ENCODE data around the gene FNDC10. TPM values are rescaled to one million over a fixed set of nuclear protein-coding genes. Genes with fewer than 3 reads are reported as not detected.

The FNDC10 gene
- total and polyA plus RNA-seq, 9 of the 15 experiments (the other 6 are each of a cell fraction or from before 2014, with no cell fraction given) = 0.08 to 6.3 (median 1.6) TPM

GRCh38 chr1:1548591-1548990 is 51.3 kb downstream of the FNDC10 start:
- peaks cover 0 to 40% of the 10 kb centered on the region in 2 experiments; a peak in 2 of 5 replicates for H3K4me1 ChIP-seq (replicated peaks in 1 of 2; ENCODE audit: control insufficient read depth in 2 of 2, insufficient read depth in 2 of 2, low read length in 2 of 2)
- no peaks in the 10 kb centered on the region for H3K9me3 ChIP-seq (replicated peaks; ENCODE audit: control insufficient read depth, insufficient read depth, low read depth, low read length)
- 88% methylated on average over 9 of the region's 14 CpGs for WGBS (ENCODE audit: insufficient coverage, low coverage, missing lambda C conversion rate)
- peaks cover 16% of the 10 kb centered on the region for H4K20me1 ChIP-seq (replicated peaks; ENCODE audit: control insufficient read depth, insufficient read depth, low read length)
- in situ Hi-C loops (cut with MboI) = no loop called here
- ATAC-seq (peak; percentile 34), FAIRE-seq (no peak), DNase-seq (ENCODE audit: extremely low read depth in 1 of 4, low spot score in 3 of 4) (no peak)
- H3K9ac ChIP-seq (ENCODE audit: insufficient read depth in 1 of 2, low read depth in 2 of 2, low read length in 2 of 2) = peak overlapping the region in 1 of 2 experiments; percentile 47; a peak in 1 of 4 replicates
- no TSS peak for BruUV-seq (replicated peaks)
- H3K4me3 ChIP-seq = no peak overlapping the region
- no peak overlapping the region for H2AFZ ChIP-seq (ENCODE audit: low read depth, low read length)
- ChIA-PET CTCF (ENCODE audit: low intra/inter-chr PET ratio) (no interaction called here), POLR2A (no interaction called here)
- peaks cover 7% of the 10 kb centered on the region for H3K9me1 ChIP-seq (ENCODE audit: control insufficient read depth, insufficient read depth, low read length)
- peaks cover 61% of the 10 kb centered on the region; the same call in 2 of the 3 replicates for H3K36me3 ChIP-seq (ENCODE audit: control insufficient read depth, insufficient read depth, low read length)
- H3K27ac ChIP-seq (ENCODE audit: extremely low read depth, low read depth, low read length) = no peak overlapping the region
- H3K79me2 ChIP-seq (ENCODE audit: control insufficient read depth, insufficient read depth, low read length) = peaks cover 34% of the 10 kb centered on the region
- H3K27me3 ChIP-seq (ENCODE audit: control insufficient read depth in 2 of 2, insufficient read depth in 2 of 2, low read length in 2 of 2) = no peaks in the 10 kb centered on the region
- no peak overlapping the region for H3K4me2 ChIP-seq (ENCODE audit: insufficient read depth, low read length)
- intact Hi-C loops (cut with micrococcal nuclease) = no loop called here
- peak in 1 of 3 experiments; percentile 26; a peak in 2 of 6 replicates for TF ChIP-seq CTCF (IDR thresholded peaks at IDR 0.05 in 2 of 3, conservative IDR thresholded peaks at IDR 0.05 in 1 of 3; ENCODE audit: insufficient read depth in 2 of 3, low read depth in 1 of 3, low read length in 3 of 3)
- no peak for TF ChIP-seq ZNF444 (CRISPR knock-in tag; IDR thresholded peaks at IDR 0.05)
- TF ChIP-seq MCM3 (IDR thresholded peaks at IDR 0.05) = no peak
- no peak for TF ChIP-seq ATF1 (CRISPR knock-in tag; IDR thresholded peaks at IDR 0.05)
- TF ChIP-seq ATF1 (tag; IDR thresholded peaks at IDR 0.05) = no peak
- TF ChIP-seq, protein P1, sequence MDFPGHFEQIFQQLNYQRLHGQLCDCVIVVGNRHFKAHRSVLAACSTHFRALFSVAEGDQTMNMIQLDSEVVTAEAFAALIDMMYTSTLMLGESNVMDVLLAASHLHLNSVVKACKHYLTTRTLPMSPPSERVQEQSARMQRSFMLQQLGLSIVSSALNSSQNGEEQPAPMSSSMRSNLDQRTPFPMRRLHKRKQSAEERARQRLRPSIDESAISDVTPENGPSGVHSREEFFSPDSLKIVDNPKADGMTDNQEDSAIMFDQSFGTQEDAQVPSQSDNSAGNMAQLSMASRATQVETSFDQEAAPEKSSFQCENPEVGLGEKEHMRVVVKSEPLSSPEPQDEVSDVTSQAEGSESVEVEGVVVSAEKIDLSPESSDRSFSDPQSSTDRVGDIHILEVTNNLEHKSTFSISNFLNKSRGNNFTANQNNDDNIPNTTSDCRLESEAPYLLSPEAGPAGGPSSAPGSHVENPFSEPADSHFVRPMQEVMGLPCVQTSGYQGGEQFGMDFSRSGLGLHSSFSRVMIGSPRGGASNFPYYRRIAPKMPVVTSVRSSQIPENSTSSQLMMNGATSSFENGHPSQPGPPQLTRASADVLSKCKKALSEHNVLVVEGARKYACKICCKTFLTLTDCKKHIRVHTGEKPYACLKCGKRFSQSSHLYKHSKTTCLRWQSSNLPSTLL (IDR thresholded peaks at IDR 0.05) = no peak
- no peak for TF ChIP-seq ZNF551 (CRISPR knock-in tag; IDR thresholded peaks at IDR 0.05)

Other genes starting within 250 kb of the FNDC10 start
Only the 7 nearest of the 17 such genes appear.
- 173 and 183 TPM in 2 replicates for gene ATAD3A, start 88.0 kb downstream of the FNDC10 start, total RNA-seq (2014; rRNA removed)
- 18.6 and 20.2 TPM in 2 replicates for gene ATAD3A, start 88.0 kb downstream of the FNDC10 start, total RNA-seq (2014; rRNA removed; fragmentation: Illumina TruSeq; extraction: Trizol)
- 80.1 and 87.1 TPM in 2 replicates for gene ATAD3A, start 88.0 kb downstream of the FNDC10 start, total RNA-seq (2015; rRNA removed; fragmentation: Illumina TruSeq; extraction: Trizol)
- 151 and 167 TPM in 2 replicates for gene ATAD3A, start 88.0 kb downstream of the FNDC10 start, total RNA-seq (2021)
- 36.7 and 40.8 TPM in 2 replicates for gene ATAD3A, start 88.0 kb downstream of the FNDC10 start, polyA plus RNA-seq (2011; rRNA removed)
- gene ATAD3A, start 88.0 kb downstream of the FNDC10 start, polyA plus RNA-seq (2014; fragmentation: Illumina TruSeq; extraction: Trizol) = 29.2 and 90.5 TPM in 2 replicates
- gene ATAD3A, start 88.0 kb downstream of the FNDC10 start, polyA plus RNA-seq (2014; fragmentation: Nextera tagmentation; extraction: Ambion mirVana) = 1 to 10 TPM in 1 of 2 experiments, under 1 TPM in 1; 0.10 to 1.0 TPM
- 123 and 131 TPM in 2 replicates for gene ATAD3A, start 88.0 kb downstream of the FNDC10 start, polyA plus RNA-seq (2014; rRNA removed)
- 0.78 TPM in 1 of 2 replicates, not detected in the other for gene TMEM240, start 59.5 kb downstream of the FNDC10 start, total RNA-seq (2014; rRNA removed)
- not detected in 2 replicates for gene TMEM240, start 59.5 kb downstream of the FNDC10 start, total RNA-seq (2014; rRNA removed; fragmentation: Illumina TruSeq; extraction: Trizol)
- 0.38 and 0.43 TPM in 2 replicates for gene TMEM240, start 59.5 kb downstream of the FNDC10 start, total RNA-seq (2015; rRNA removed; fragmentation: Illumina TruSeq; extraction: Trizol)
- gene TMEM240, start 59.5 kb downstream of the FNDC10 start, total RNA-seq (2021) = 1.3 and 2.0 TPM in 2 replicates
- 0.24 TPM in 2 replicates for gene TMEM240, start 59.5 kb downstream of the FNDC10 start, polyA plus RNA-seq (2011; rRNA removed)
- not detected in 2 replicates for gene TMEM240, start 59.5 kb downstream of the FNDC10 start, polyA plus RNA-seq (2014; fragmentation: Illumina TruSeq; extraction: Trizol)
- gene TMEM240, start 59.5 kb downstream of the FNDC10 start, polyA plus RNA-seq (2014; fragmentation: Nextera tagmentation; extraction: Ambion mirVana) = not detected
- gene TMEM240, start 59.5 kb downstream of the FNDC10 start, polyA plus RNA-seq (2014; rRNA removed) = 0.28 and 0.94 TPM in 2 replicates
- gene SSU72, start 25.3 kb downstream of the FNDC10 start, total RNA-seq (2014; rRNA removed) = 157 and 175 TPM in 2 replicates
- 75.3 and 77.6 TPM in 2 replicates for gene SSU72, start 25.3 kb downstream of the FNDC10 start, total RNA-seq (2014; rRNA removed; fragmentation: Illumina TruSeq; extraction: Trizol)
- gene SSU72, start 25.3 kb downstream of the FNDC10 start, total RNA-seq (2015; rRNA removed; fragmentation: Illumina TruSeq; extraction: Trizol) = 79.3 and 80.4 TPM in 2 replicates
- gene SSU72, start 25.3 kb downstream of the FNDC10 start, total RNA-seq (2021) = 185 and 187 TPM in 2 replicates
- 77.5 and 94.6 TPM in 2 replicates for gene SSU72, start 25.3 kb downstream of the FNDC10 start, polyA plus RNA-seq (2011; rRNA removed)
- 184 and 187 TPM in 2 replicates for gene SSU72, start 25.3 kb downstream of the FNDC10 start, polyA plus RNA-seq (2014; fragmentation: Illumina TruSeq; extraction: Trizol)
- 10 to 100 TPM; 70.8 to 90.8 TPM for gene SSU72, start 25.3 kb downstream of the FNDC10 start, polyA plus RNA-seq (2014; fragmentation: Nextera tagmentation; extraction: Ambion mirVana)
- gene SSU72, start 25.3 kb downstream of the FNDC10 start, polyA plus RNA-seq (2014; rRNA removed) = 201 and 217 TPM in 2 replicates
- gene MIB2, start 15.4 kb upstream of the FNDC10 start, total RNA-seq (2014; rRNA removed) = 13.1 and 18.6 TPM in 2 replicates
- 0.48 and 0.62 TPM in 2 replicates for gene MIB2, start 15.4 kb upstream of the FNDC10 start, total RNA-seq (2014; rRNA removed; fragmentation: Illumina TruSeq; extraction: Trizol)
- gene MIB2, start 15.4 kb upstream of the FNDC10 start, total RNA-seq (2015; rRNA removed; fragmentation: Illumina TruSeq; extraction: Trizol) = 3.1 and 4.9 TPM in 2 replicates
- gene MIB2, start 15.4 kb upstream of the FNDC10 start, total RNA-seq (2021) = 17.0 and 17.2 TPM in 2 replicates
- gene MIB2, start 15.4 kb upstream of the FNDC10 start, polyA plus RNA-seq (2011; rRNA removed) = 6.6 and 10.1 TPM in 2 replicates
- gene MIB2, start 15.4 kb upstream of the FNDC10 start, polyA plus RNA-seq (2014; fragmentation: Illumina TruSeq; extraction: Trizol) = 0.80 and 1.4 TPM in 2 replicates
- under 1 TPM in 1 of 2 experiments, not detected in 1; 0.04 TPM for gene MIB2, start 15.4 kb upstream of the FNDC10 start, polyA plus RNA-seq (2014; fragmentation: Nextera tagmentation; extraction: Ambion mirVana)
- 12.0 and 16.8 TPM in 2 replicates for gene MIB2, start 15.4 kb upstream of the FNDC10 start, polyA plus RNA-seq (2014; rRNA removed)
- 0.65 and 1.2 TPM in 2 replicates for gene MMP23B, start 32.0 kb upstream of the FNDC10 start, total RNA-seq (2014; rRNA removed)
- not detected in 2 replicates for gene MMP23B, start 32.0 kb upstream of the FNDC10 start, total RNA-seq (2014; rRNA removed; fragmentation: Illumina TruSeq; extraction: Trizol)
- gene MMP23B, start 32.0 kb upstream of the FNDC10 start, total RNA-seq (2015; rRNA removed; fragmentation: Illumina TruSeq; extraction: Trizol) = not detected in 2 replicates
- 0.38 and 1.3 TPM in 2 replicates for gene MMP23B, start 32.0 kb upstream of the FNDC10 start, total RNA-seq (2021)
- gene MMP23B, start 32.0 kb upstream of the FNDC10 start, polyA plus RNA-seq (2011; rRNA removed) = 0.30 and 0.45 TPM in 2 replicates
- gene MMP23B, start 32.0 kb upstream of the FNDC10 start, polyA plus RNA-seq (2014; fragmentation: Illumina TruSeq; extraction: Trizol) = not detected in 2 replicates
- gene MMP23B, start 32.0 kb upstream of the FNDC10 start, polyA plus RNA-seq (2014; fragmentation: Nextera tagmentation; extraction: Ambion mirVana) = not detected
- gene MMP23B, start 32.0 kb upstream of the FNDC10 start, polyA plus RNA-seq (2014; rRNA removed) = 0.28 and 0.80 TPM in 2 replicates
- 28.3 and 29.8 TPM in 2 replicates for gene CDK11B, start 58.9 kb upstream of the FNDC10 start, total RNA-seq (2014; rRNA removed)
- 13.3 and 18.5 TPM in 2 replicates for gene CDK11B, start 58.9 kb upstream of the FNDC10 start, total RNA-seq (2014; rRNA removed; fragmentation: Illumina TruSeq; extraction: Trizol)
- 18.6 and 19.5 TPM in 2 replicates for gene CDK11B, start 58.9 kb upstream of the FNDC10 start, total RNA-seq (2015; rRNA removed; fragmentation: Illumina TruSeq; extraction: Trizol)
- gene CDK11B, start 58.9 kb upstream of the FNDC10 start, total RNA-seq (2021) = 27.7 and 34.7 TPM in 2 replicates
- 6.2 and 6.5 TPM in 2 replicates for gene CDK11B, start 58.9 kb upstream of the FNDC10 start, polyA plus RNA-seq (2011; rRNA removed)
- 50.8 and 52.2 TPM in 2 replicates for gene CDK11B, start 58.9 kb upstream of the FNDC10 start, polyA plus RNA-seq (2014; fragmentation: Illumina TruSeq; extraction: Trizol)
- 1 to 10 TPM; 2.8 to 3.1 TPM for gene CDK11B, start 58.9 kb upstream of the FNDC10 start, polyA plus RNA-seq (2014; fragmentation: Nextera tagmentation; extraction: Ambion mirVana)
- 33.1 and 42.2 TPM in 2 replicates for gene CDK11B, start 58.9 kb upstream of the FNDC10 start, polyA plus RNA-seq (2014; rRNA removed)
- 18.4 and 22.5 TPM in 2 replicates for gene SLC35E2B, start 92.7 kb upstream of the FNDC10 start, total RNA-seq (2014; rRNA removed)
- gene SLC35E2B, start 92.7 kb upstream of the FNDC10 start, total RNA-seq (2014; rRNA removed; fragmentation: Illumina TruSeq; extraction: Trizol) = 14.8 TPM in 2 replicates
- gene SLC35E2B, start 92.7 kb upstream of the FNDC10 start, total RNA-seq (2015; rRNA removed; fragmentation: Illumina TruSeq; extraction: Trizol) = 20.7 and 21.9 TPM in 2 replicates
- gene SLC35E2B, start 92.7 kb upstream of the FNDC10 start, total RNA-seq (2021) = 38.9 and 44.6 TPM in 2 replicates
- gene SLC35E2B, start 92.7 kb upstream of the FNDC10 start, polyA plus RNA-seq (2011; rRNA removed) = 30.8 and 36.5 TPM in 2 replicates
- 29.5 and 31.5 TPM in 2 replicates for gene SLC35E2B, start 92.7 kb upstream of the FNDC10 start, polyA plus RNA-seq (2014; fragmentation: Illumina TruSeq; extraction: Trizol)
- 1 to 10 TPM; 4.7 to 5.2 TPM for gene SLC35E2B, start 92.7 kb upstream of the FNDC10 start, polyA plus RNA-seq (2014; fragmentation: Nextera tagmentation; extraction: Ambion mirVana)
- 29.8 and 34.1 TPM in 2 replicates for gene SLC35E2B, start 92.7 kb upstream of the FNDC10 start, polyA plus RNA-seq (2014; rRNA removed)

All from K562 (cell line).